Measurements from ENCODE around the gene STMP1. TPM values are rescaled to one million over a fixed set of nuclear protein-coding genes. Genes with fewer than 3 reads are reported as not detected.
"Not testable (repeated sequence)": the region's sequence is repeated elsewhere in the genome, so short reads cannot be mapped to it uniquely, and the experiment has no call there.

Gene STMP1
- total RNA-seq, 1 donor from 2014 or later = 54.6 TPM

- no peak for DNase-seq
- Mint-ChIP-seq H3K4me1 (ENCODE audit: low read depth, unreplicated experiment) (no peaks in the 10 kb centered on the region), H3K27ac (ENCODE audit: unreplicated experiment) (no peak overlapping the region), H3K36me3 (ENCODE audit: unreplicated experiment) (no peaks in the 10 kb centered on the region), H3K9me3 (ENCODE audit: unreplicated experiment) (no peaks in the 10 kb centered on the region), H3K27me3 (ENCODE audit: unreplicated experiment) (no peaks in the 10 kb centered on the region), H3K4me3 (ENCODE audit: unreplicated experiment) (no peak overlapping the region)
- TF ChIP-seq, protein P1, sequence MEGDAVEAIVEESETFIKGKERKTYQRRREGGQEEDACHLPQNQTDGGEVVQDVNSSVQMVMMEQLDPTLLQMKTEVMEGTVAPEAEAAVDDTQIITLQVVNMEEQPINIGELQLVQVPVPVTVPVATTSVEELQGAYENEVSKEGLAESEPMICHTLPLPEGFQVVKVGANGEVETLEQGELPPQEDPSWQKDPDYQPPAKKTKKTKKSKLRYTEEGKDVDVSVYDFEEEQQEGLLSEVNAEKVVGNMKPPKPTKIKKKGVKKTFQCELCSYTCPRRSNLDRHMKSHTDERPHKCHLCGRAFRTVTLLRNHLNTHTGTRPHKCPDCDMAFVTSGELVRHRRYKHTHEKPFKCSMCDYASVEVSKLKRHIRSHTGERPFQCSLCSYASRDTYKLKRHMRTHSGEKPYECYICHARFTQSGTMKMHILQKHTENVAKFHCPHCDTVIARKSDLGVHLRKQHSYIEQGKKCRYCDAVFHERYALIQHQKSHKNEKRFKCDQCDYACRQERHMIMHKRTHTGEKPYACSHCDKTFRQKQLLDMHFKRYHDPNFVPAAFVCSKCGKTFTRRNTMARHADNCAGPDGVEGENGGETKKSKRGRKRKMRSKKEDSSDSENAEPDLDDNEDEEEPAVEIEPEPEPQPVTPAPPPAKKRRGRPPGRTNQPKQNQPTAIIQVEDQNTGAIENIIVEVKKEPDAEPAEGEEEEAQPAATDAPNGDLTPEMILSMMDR (IDR thresholded peaks at IDR 0.05; ENCODE audit: partially characterized antibody, unreplicated experiment) = peak; percentile 87
These were observed 41.1 kb upstream of the STMP1 start for GRCh38 chr7:135620980-135621850.

DNA sequence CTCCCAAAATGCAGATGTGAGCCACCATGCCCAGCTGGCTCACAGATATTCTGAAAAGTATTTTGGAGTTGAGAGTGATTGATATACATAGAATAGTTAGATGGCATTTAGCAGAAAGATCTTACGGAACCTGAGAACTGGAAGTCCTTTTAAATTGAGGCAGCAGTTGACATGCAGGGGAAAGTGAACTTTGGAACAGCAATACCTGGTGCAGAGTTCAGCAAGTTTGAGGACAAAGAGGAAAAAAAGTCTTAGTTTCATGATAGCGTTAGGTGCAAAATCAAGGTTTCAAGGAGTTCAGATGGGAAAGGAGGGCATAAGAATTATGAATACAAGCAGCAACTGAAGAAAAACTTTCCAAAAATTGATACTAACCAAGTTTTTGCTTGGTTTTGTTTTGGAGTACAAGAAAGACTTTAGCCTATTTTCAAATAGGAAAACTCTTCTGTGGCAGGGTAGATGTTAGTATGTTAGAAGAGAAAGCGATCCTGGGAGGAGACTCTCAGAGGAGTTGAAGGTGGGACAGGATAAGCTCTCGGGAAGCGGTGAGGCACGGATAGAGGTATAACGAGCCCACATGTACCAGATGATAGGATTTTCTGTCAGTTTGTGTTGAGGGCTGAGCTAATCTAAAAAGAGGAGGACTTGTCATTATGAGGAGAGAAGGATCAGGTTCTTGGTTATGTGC lies 28.0 kb upstream of the STMP1 start:
- no peaks in the 10 kb centered on the region for H3K9me3 Mint-ChIP-seq (ENCODE audit: unreplicated experiment)

DNA sequence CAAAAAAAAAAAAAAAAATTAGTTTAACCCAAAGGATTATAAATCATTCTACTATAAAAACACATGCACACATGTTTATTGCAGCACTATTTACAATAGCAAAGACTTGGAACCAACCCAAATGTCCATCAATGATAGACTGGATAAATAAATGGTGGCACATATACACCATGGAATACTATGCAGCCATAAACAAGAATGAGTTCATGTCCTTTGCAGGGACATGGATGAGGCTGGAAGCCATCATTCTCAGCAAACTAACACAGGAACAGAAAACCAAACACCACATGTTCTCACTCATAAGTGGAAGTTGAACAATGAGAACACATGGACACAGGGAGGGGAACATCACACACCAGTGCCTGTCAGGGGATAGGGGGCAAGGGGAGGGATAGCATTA lies 22.6 kb upstream of the STMP1 start:
- not testable (repeated sequence) for DNase-seq; H3K27me3 Mint-ChIP-seq (ENCODE audit: unreplicated experiment); H3K4me3 Mint-ChIP-seq (ENCODE audit: unreplicated experiment); H3K27ac Mint-ChIP-seq (ENCODE audit: unreplicated experiment); H3K4me1 Mint-ChIP-seq (ENCODE audit: low read depth, unreplicated experiment); H3K36me3 Mint-ChIP-seq (ENCODE audit: unreplicated experiment); H3K9me3 Mint-ChIP-seq (ENCODE audit: unreplicated experiment)

More for the DNA sequence above, 28.0 kb upstream of the STMP1 start:
- no peak overlapping the region for H3K4me3 Mint-ChIP-seq (ENCODE audit: unreplicated experiment)
- no peak for DNase-seq
- no peaks in the 10 kb centered on the region for H3K36me3 Mint-ChIP-seq (ENCODE audit: unreplicated experiment)
- H3K27ac Mint-ChIP-seq (ENCODE audit: unreplicated experiment) = no peak overlapping the region
- H3K27me3 Mint-ChIP-seq (ENCODE audit: unreplicated experiment) = no peaks in the 10 kb centered on the region
- TF ChIP-seq, protein P1 (IDR thresholded peaks at IDR 0.05; ENCODE audit: partially characterized antibody, unreplicated experiment) = no peak
- no peaks in the 10 kb centered on the region for H3K4me1 Mint-ChIP-seq (ENCODE audit: low read depth, unreplicated experiment)

- Mint-ChIP-seq H3K36me3 (ENCODE audit: unreplicated experiment) (no peaks in the 10 kb centered on the region), H3K9me3 (ENCODE audit: unreplicated experiment) (no peaks in the 10 kb centered on the region), H3K4me1 (ENCODE audit: low read depth, unreplicated experiment) (no peaks in the 10 kb centered on the region), H3K4me3 (ENCODE audit: unreplicated experiment) (no peak overlapping the region), H3K27me3 (ENCODE audit: unreplicated experiment) (no peaks in the 10 kb centered on the region), H3K27ac (ENCODE audit: unreplicated experiment) (no peak overlapping the region)
- TF ChIP-seq, protein P1 (IDR thresholded peaks at IDR 0.05; ENCODE audit: partially characterized antibody, unreplicated experiment) = no peak
- no peak for DNase-seq
These were observed 18.2 kb upstream of the STMP1 start for GRCh38 chr7:135644154-135644553.

DNA sequence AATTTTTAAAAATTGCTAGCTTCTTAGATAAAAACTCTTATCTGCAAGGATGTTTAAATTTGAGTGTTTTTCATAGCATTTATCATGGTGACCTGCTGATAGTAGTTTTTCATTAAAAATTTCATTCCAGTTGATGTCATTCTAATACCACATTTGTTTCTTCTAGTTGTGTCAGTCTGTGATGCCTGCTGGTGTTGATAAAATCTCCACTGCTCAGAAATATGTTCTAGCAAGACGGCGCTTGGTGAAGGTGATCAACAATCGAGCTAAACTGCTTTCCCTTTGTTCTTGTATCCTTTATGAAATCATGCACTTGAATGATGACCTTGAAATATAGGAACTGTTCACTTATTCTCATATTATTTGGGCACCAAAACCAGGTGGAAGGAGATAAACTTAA lies 17.6 kb upstream of the STMP1 start:
- no peak overlapping the region for H3K4me3 Mint-ChIP-seq (ENCODE audit: unreplicated experiment)
- no peaks in the 10 kb centered on the region for H3K9me3 Mint-ChIP-seq (ENCODE audit: unreplicated experiment)
- H3K4me1 Mint-ChIP-seq (ENCODE audit: low read depth, unreplicated experiment) = no peaks in the 10 kb centered on the region
- TF ChIP-seq, protein P1 (IDR thresholded peaks at IDR 0.05; ENCODE audit: partially characterized antibody, unreplicated experiment) = no peak
- H3K27ac Mint-ChIP-seq (ENCODE audit: unreplicated experiment) = no peak overlapping the region
- H3K36me3 Mint-ChIP-seq (ENCODE audit: unreplicated experiment) = no peaks in the 10 kb centered on the region
- H3K27me3 Mint-ChIP-seq (ENCODE audit: unreplicated experiment) = no peaks in the 10 kb centered on the region
- DNase-seq = no peak
